ENCODE data around the gene FUZ.
A peak's percentile ranks its signal among the peaks of the same experiment; 100 is the strongest.

Gene FUZ

DNA sequence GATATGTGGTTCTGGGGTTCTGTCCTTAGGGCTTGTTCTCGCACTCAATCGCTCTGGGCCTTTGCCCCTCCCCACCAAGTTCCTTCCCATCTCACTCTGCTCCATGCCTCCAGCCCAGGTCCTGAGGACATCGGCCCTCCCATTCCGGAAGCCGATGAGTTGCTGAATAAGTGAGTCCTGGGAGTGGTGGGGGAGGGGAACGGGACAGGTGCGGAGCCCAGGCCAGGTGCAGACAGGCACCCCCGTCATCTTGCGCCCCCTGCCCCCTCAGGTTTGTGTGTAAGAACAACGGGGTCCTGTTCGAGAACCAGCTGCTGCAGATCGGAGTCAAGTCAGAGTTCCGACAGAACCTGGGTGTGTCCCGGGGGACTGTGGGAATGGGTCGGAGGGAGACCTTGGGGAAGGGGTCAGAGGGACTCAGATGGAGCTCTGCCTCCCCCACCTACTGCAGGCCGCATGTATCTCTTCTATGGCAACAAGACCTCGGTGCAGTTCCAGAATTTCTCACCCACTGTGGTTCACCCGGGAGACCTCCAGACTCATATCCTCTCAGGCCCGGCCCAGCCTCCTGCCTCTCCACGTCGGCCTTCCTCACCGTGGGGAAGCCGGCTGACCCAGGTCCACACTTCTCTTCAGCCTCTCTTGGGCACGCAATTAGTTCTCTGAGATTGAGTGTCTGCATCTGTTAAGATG, 10.1 kb downstream of the FUZ start (continued):
- TF ChIP-seq, protein P1, sequence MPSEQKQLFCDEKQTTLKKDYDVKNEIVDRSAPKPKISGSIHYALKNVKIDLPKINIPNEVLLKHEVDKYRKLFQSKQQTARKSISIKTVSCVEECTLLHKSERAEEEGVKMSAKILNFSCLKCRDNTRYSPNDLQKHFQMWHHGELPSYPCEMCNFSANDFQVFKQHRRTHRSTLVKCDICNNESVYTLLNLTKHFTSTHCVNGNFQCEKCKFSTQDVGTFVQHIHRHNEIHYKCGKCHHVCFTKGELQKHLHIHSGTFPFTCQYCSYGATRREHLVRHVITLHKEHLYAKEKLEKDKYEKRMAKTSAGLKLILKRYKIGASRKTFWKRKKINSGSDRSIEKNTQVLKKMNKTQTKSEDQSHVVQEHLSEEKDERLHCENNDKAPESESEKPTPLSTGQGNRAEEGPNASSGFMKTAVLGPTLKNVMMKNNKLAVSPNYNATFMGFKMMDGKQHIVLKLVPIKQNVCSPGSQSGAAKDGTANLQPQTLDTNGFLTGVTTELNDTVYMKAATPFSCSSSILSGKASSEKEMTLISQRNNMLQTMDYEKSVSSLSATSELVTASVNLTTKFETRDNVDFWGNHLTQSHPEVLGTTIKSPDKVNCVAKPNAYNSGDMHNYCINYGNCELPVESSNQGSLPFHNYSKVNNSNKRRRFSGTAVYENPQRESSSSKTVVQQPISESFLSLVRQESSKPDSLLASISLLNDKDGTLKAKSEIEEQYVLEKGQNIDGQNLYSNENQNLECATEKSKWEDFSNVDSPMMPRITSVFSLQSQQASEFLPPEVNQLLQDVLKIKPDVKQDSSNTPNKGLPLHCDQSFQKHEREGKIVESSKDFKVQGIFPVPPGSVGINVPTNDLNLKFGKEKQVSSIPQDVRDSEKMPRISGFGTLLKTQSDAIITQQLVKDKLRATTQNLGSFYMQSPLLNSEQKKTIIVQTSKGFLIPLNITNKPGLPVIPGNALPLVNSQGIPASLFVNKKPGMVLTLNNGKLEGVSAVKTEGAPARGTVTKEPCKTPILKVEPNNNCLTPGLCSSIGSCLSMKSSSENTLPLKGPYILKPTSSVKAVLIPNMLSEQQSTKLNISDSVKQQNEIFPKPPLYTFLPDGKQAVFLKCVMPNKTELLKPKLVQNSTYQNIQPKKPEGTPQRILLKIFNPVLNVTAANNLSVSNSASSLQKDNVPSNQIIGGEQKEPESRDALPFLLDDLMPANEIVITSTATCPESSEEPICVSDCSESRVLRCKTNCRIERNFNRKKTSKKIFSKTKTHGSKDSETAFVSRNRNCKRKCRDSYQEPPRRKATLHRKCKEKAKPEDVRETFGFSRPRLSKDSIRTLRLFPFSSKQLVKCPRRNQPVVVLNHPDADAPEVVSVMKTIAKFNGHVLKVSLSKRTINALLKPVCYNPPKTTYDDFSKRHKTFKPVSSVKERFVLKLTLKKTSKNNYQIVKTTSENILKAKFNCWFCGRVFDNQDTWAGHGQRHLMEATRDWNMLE (tag by site-specific recombination; conservative IDR thresholded peaks at IDR 0.05; ENCODE audit: low read depth): no peak
- TF ChIP-seq ZNF140 (tag by site-specific recombination; IDR thresholded peaks at IDR 0.05) (no peak), MZF1 (tag by site-specific recombination; IDR thresholded peaks at IDR 0.05; ENCODE audit: borderline replicate concordance) (no peak), ZNF214 (tag by site-specific recombination; IDR thresholded peaks at IDR 0.05; ENCODE audit: borderline replicate concordance) (no peak), ZNF324 (tag by site-specific recombination; IDR thresholded peaks at IDR 0.05) (no peak), HOXA7 (CRISPR knock-in tag; IDR thresholded peaks at IDR 0.05; ENCODE audit: borderline replicate concordance) (no peak), ZNF37A (tag by site-specific recombination; IDR thresholded peaks at IDR 0.05) (no peak), ZNF747 (tag by site-specific recombination; IDR thresholded peaks at IDR 0.05) (no peak), TRIM28 (IDR thresholded peaks at IDR 0.05; ENCODE audit: borderline replicate concordance, low read length) (no peak), ZNF677 (tag by site-specific recombination; IDR thresholded peaks at IDR 0.05) (no peak), ZFHX2 (tag by site-specific recombination; conservative IDR thresholded peaks at IDR 0.05) (no peak), ZNF221 (tag by site-specific recombination; IDR thresholded peaks at IDR 0.05; ENCODE audit: borderline replicate concordance) (no peak)
- TF ChIP-seq, protein P2, sequence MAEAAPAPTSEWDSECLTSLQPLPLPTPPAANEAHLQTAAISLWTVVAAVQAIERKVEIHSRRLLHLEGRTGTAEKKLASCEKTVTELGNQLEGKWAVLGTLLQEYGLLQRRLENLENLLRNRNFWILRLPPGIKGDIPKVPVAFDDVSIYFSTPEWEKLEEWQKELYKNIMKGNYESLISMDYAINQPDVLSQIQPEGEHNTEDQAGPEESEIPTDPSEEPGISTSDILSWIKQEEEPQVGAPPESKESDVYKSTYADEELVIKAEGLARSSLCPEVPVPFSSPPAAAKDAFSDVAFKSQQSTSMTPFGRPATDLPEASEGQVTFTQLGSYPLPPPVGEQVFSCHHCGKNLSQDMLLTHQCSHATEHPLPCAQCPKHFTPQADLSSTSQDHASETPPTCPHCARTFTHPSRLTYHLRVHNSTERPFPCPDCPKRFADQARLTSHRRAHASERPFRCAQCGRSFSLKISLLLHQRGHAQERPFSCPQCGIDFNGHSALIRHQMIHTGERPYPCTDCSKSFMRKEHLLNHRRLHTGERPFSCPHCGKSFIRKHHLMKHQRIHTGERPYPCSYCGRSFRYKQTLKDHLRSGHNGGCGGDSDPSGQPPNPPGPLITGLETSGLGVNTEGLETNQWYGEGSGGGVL (tag by site-specific recombination; IDR thresholded peaks at IDR 0.05): no peak

DNA sequence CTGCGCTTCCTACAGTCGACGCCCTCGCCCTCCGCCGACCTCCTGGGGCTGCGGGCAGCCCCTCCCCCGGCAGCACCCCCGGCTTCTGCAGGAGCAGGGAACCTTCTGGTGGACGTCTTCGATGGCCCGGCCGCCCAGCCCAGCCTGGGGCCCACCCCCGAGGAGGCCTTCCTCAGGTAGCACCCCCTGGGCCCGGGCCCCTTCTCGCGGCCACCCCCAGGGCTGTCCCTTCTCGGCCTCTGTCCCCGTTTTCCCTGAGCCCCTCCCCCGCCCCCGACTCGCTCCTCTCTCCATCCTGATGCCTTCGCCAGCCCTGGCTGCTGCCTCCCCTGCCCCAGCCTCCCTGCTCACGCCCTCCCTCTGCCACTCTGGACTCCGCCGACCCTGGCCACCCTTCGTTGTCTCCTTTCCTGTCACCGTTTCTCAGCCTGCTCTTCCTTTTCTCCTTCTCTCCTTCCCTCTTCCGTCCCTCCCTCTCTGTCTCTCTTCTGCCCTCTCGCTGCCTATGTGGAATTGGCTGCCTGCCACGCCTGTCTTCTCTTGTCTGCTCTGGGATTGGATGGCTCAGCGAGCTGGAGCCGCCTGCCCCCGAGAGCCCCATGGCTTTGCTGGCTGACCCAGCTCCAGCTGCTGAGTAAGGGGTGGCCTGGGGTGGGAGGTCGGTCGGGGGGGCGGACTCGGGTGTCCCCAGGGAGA, 11.0 kb downstream of the FUZ start:
- peaks cover 21 to 68% of the 10 kb centered on the region in 2 experiments; a peak in 2 of 3 replicates for H3K36me3 ChIP-seq (ENCODE audit: control insufficient read depth in 2 of 2, insufficient read depth in 1 of 2, low read length in 2 of 2)
- H3K4me1 ChIP-seq (ENCODE audit: control insufficient read depth, insufficient read depth, low read length): no peaks in the 10 kb centered on the region
- ChIA-PET CTCF (interaction anchor here (0.7 kb wide), 1 partner anchor 70 kb away, joined by 3 read pairs; no protein-coding TSS in a partner anchor), POLR2A (interaction anchor here (1.0 kb wide), 1 partner anchor 11 kb away, joined by 3 read pairs; the partner anchor contains the start of gene FUZ)
- no peak overlapping the region for H3K4me3 ChIP-seq (ENCODE audit: low read depth, low read length)
- no peaks in the 10 kb centered on the region for H3K9me3 ChIP-seq (ENCODE audit: control insufficient read depth, insufficient read depth, low read depth, low read length)
- no peak overlapping the region for H3K27ac ChIP-seq (ENCODE audit: extremely low read depth, low read depth, low read length)
- TF ChIP-seq, protein P3, sequence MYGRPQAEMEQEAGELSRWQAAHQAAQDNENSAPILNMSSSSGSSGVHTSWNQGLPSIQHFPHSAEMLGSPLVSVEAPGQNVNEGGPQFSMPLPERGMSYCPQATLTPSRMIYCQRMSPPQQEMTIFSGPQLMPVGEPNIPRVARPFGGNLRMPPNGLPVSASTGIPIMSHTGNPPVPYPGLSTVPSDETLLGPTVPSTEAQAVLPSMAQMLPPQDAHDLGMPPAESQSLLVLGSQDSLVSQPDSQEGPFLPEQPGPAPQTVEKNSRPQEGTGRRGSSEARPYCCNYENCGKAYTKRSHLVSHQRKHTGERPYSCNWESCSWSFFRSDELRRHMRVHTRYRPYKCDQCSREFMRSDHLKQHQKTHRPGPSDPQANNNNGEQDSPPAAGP (tag by site-specific recombination; IDR thresholded peaks at IDR 0.05): peak; percentile 37; the same call in 1 of the 2 replicates
- TF ChIP-seq ZNF501 (tag by site-specific recombination; IDR thresholded peaks at IDR 0.05) (no peak), ZFP69B (tag by site-specific recombination; IDR thresholded peaks at IDR 0.05) (0 out of 2 replicates have a peak, but pooled peaks have one; percentile 14), PRDM1 (tag by site-specific recombination; IDR thresholded peaks at IDR 0.05) (peak; percentile 91), ZBTB17 (tag by site-specific recombination; IDR thresholded peaks at IDR 0.05) (peak; percentile 92), MZF1 (tag by site-specific recombination; IDR thresholded peaks at IDR 0.05; ENCODE audit: borderline replicate concordance) (no peak), KLF1 (tag by site-specific recombination; IDR thresholded peaks at IDR 0.05) (0 out of 2 replicates have a peak, but pooled peaks have one; percentile 34), SP3 (tag by site-specific recombination; IDR thresholded peaks at IDR 0.05) (peak; percentile 56; the same call in 1 of the 2 replicates), KLF8 (tag by site-specific recombination; IDR thresholded peaks at IDR 0.05) (peak; percentile 65; the same call in 1 of the 2 replicates), ZNF366 (tag by site-specific recombination; conservative IDR thresholded peaks at IDR 0.05) (peak; percentile 93), FEZF1 (tag by site-specific recombination; IDR thresholded peaks at IDR 0.05) (peak; percentile 56)
- TF ChIP-seq, protein P4, sequence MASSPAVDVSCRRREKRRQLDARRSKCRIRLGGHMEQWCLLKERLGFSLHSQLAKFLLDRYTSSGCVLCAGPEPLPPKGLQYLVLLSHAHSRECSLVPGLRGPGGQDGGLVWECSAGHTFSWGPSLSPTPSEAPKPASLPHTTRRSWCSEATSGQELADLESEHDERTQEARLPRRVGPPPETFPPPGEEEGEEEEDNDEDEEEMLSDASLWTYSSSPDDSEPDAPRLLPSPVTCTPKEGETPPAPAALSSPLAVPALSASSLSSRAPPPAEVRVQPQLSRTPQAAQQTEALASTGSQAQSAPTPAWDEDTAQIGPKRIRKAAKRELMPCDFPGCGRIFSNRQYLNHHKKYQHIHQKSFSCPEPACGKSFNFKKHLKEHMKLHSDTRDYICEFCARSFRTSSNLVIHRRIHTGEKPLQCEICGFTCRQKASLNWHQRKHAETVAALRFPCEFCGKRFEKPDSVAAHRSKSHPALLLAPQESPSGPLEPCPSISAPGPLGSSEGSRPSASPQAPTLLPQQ (tag by site-specific recombination; IDR thresholded peaks at IDR 0.05): 0 out of 2 replicates have a peak, but pooled peaks have one; percentile 17

Measured in HEK293 (cell line).